Measurements from ENCODE around the gene MAP3K9. TPM values are rescaled to one million over a fixed set of nuclear protein-coding genes. Genes with fewer than 3 reads are reported as not detected.
A peak's percentile ranks its signal among the peaks of the same experiment; 100 is the strongest.

Gene MAP3K9
- total and polyA plus RNA-seq, 8 donors: 0.46 to 11.0 (median 7.1) TPM

- WGBS, 5 donors: 72 to 90% (median 83%) methylated on average over 4 of the region's 4 CpGs
- H3K36me3 ChIP-seq: no peaks in the 10 kb centered on the region
- no peak overlapping the region for H3K4me3 ChIP-seq
- intact Hi-C loops (cut with DNase I; ENCODE audit: low total_unique reads): no loop called here
- TF ChIP-seq EP300 (IDR thresholded peaks at IDR 0.05) (no peak), POLR2AphosphoS5 (IDR thresholded peaks at IDR 0.05) (no peak), POLR2A (IDR thresholded peaks at IDR 0.05) (no peak)
- TF ChIP-seq, protein P1, sequence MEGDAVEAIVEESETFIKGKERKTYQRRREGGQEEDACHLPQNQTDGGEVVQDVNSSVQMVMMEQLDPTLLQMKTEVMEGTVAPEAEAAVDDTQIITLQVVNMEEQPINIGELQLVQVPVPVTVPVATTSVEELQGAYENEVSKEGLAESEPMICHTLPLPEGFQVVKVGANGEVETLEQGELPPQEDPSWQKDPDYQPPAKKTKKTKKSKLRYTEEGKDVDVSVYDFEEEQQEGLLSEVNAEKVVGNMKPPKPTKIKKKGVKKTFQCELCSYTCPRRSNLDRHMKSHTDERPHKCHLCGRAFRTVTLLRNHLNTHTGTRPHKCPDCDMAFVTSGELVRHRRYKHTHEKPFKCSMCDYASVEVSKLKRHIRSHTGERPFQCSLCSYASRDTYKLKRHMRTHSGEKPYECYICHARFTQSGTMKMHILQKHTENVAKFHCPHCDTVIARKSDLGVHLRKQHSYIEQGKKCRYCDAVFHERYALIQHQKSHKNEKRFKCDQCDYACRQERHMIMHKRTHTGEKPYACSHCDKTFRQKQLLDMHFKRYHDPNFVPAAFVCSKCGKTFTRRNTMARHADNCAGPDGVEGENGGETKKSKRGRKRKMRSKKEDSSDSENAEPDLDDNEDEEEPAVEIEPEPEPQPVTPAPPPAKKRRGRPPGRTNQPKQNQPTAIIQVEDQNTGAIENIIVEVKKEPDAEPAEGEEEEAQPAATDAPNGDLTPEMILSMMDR (IDR thresholded peaks at IDR 0.05): no peak
- peak overlapping the region in 1 of 5 donors; percentile 10 for H3K27ac ChIP-seq
- no peaks in the 10 kb centered on the region for H3K9me3 ChIP-seq
- peaks cover 8 to 18% (median 13%) of the 10 kb centered on the region in 4 donors for H3K4me1 ChIP-seq
- no peak for DNase-seq
- no peaks in the 10 kb centered on the region for H3K27me3 ChIP-seq
These were observed 108.2 kb downstream of the MAP3K9 start for GRCh38 chr14:70700955-70701585.

DNA sequence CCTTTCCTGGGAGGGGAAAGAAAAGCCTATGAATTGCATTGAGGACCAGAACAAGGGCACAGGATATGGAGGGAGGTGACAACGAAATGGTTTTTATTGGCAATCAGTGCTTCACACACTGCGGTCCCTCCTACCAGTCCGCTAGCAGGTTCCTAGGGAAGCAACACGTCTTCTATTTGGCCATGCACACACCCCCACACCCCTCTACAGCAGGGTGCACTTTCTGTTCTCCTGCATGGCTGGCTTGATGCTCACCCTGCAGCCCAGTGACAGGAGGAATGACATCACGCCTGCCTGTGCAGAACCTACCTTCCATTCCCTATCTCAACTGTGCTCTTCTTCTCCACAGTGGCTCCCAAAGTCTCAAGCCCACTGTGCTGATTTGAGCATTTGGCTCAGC, 109.7 kb downstream of the MAP3K9 start:
- Histone ChIP-seq H3K27ac (no peak overlapping the region), H3K4me1 (peaks cover 8 to 18% (median 13%) of the 10 kb centered on the region in 4 donors), H3K9me3 (no peaks in the 10 kb centered on the region), H3K4me3 (no peak overlapping the region), H3K36me3 (no peaks in the 10 kb centered on the region), H3K27me3 (no peaks in the 10 kb centered on the region)
- no peak for DNase-seq
- TF ChIP-seq EP300 (IDR thresholded peaks at IDR 0.05) (no peak), POLR2AphosphoS5 (IDR thresholded peaks at IDR 0.05) (no peak), POLR2A (IDR thresholded peaks at IDR 0.05) (no peak)
- TF ChIP-seq, protein P1 (IDR thresholded peaks at IDR 0.05): no peak
- WGBS, 5 donors: 79 to 92% (median 83%) methylated on average over 4 to 5 of the region's 5 CpGs
- intact Hi-C loops (cut with DNase I; ENCODE audit: low total_unique reads): no loop called here

- intact Hi-C loops (cut with DNase I; ENCODE audit: low total_unique reads): no loop called here
- Histone ChIP-seq H3K27ac (peak overlapping the region; percentile 57 to 82 (median 78)), H3K27me3 (no peaks in the 10 kb centered on the region), H3K4me3 (no peak overlapping the region), H3K36me3 (no peaks in the 10 kb centered on the region), H3K9me3 (no peaks in the 10 kb centered on the region), H3K4me1 (peaks cover 3 to 18% (median 12%) of the 10 kb centered on the region in 4 donors)
- peak in 2 of 3 donors; percentile 72 to 79 for TF ChIP-seq POLR2AphosphoS5 (IDR thresholded peaks at IDR 0.05)
- TF ChIP-seq, protein P1 (IDR thresholded peaks at IDR 0.05): no peak
- WGBS, 5 donors: 45 to 53% (median 46%) methylated on average over 3 of the region's 3 CpGs
- DNase-seq: peak; percentile 72 to 74
These were observed 111.0 kb downstream of the MAP3K9 start for GRCh38 chr14:70698288-70698687.

- Histone ChIP-seq H3K36me3 (no peaks in the 10 kb centered on the region), H3K9me3 (no peaks in the 10 kb centered on the region), H3K4me3 (no peak overlapping the region), H3K4me1 (peaks cover 3 to 18% (median 12%) of the 10 kb centered on the region in 4 donors), H3K27ac (peak overlapping the region; percentile 57 to 82 (median 78)), H3K27me3 (no peaks in the 10 kb centered on the region)
- peak in 2 of 3 donors; percentile 28 to 40 for TF ChIP-seq POLR2AphosphoS5 (IDR thresholded peaks at IDR 0.05)
- TF ChIP-seq, protein P1 (IDR thresholded peaks at IDR 0.05): no peak
- no peak for TF ChIP-seq EP300 (IDR thresholded peaks at IDR 0.05)
- WGBS, 5 donors: 23 to 48% (median 34%) methylated on average over 2 of the region's 2 CpGs
- DNase-seq: peak in 1 of 2 donors; percentile 58
- intact Hi-C loops (cut with DNase I; ENCODE audit: low total_unique reads): no loop called here
These were observed 111.6 kb downstream of the MAP3K9 start for GRCh38 chr14:70697701-70698100.

Data from stomach (tissue), 9 donors.